K562 (cell line): ENCODE results near the gene GBF1. TPM values are rescaled to one million over a fixed set of nuclear protein-coding genes. Genes with fewer than 3 reads are reported as not detected.
A peak's percentile ranks its signal among the peaks of the same experiment; 100 is the strongest.

Source experiments
- BCOR ChIP-seq: fragments of 450-650 bp; IDR thresholded peaks from 2 replicates; pipeline ENCODE4 v1.6.1; 2016
- BDP1 ChIP-seq: IDR thresholded peaks from 3 replicates; pipeline ENCODE4 v1.6.1; 2011; ENCODE audit not compliant: insufficient read length, insufficient read depth
- ERF ChIP-seq: fragments of 450-650 bp; formaldehyde crosslinking; IDR thresholded peaks from 2 replicates; pipeline ENCODE4 v1.4.0; 2020; ENCODE audit warnings: mild to moderate bottlenecking, mixed read lengths
- HNRNPK ChIP-seq: fragments of 200-400 bp; formaldehyde crosslinking; IDR thresholded peaks from one replicate; pipeline ENCODE4 v1.6.1; 2018; ENCODE audit warnings: mild to moderate bottlenecking, low read depth, low read length; ENCODE audit not compliant: poor library complexity, severe bottlenecking
- MBD2 ChIP-seq: sonication (generic); IDR thresholded peaks from 2 replicates; pipeline ENCODE4 v1.6.1; 2016; ENCODE audit warnings: low read depth, borderline replicate concordance
- NEUROD1 ChIP-seq: fragments of 150-350 bp; IDR thresholded peaks from 2 replicates; pipeline ENCODE4 v1.6.1; 2014; ENCODE audit warnings: borderline replicate concordance, low read length, low read depth; ENCODE audit not compliant: partially characterized antibody
- NFIC ChIP-seq: fragments of 450-650 bp; IDR thresholded peaks from 2 replicates; pipeline ENCODE4 v1.6.1; 2017; ENCODE audit warnings: mild to moderate bottlenecking, inconsistent platforms
- PCBP2 ChIP-seq: fragments of 200-400 bp; formaldehyde crosslinking; IDR thresholded peaks from 2 replicates; pipeline ENCODE4 v1.6.1; 2018; ENCODE audit warnings: low read length, low read depth, mild to moderate bottlenecking, moderate library complexity; ENCODE audit not compliant: poor library complexity, severe bottlenecking
- PML ChIP-seq: IDR thresholded peaks from 2 replicates; pipeline ENCODE4 v1.6.1; 2012; ENCODE audit warnings: low read length, inconsistent platforms
- POLR2A ChIP-seq: fragments of 450-650 bp; conservative IDR thresholded peaks from 2 replicates; pipeline ENCODE4 v1.6.1; 2016
- POLR2G ChIP-seq: fragments of 200-400 bp; formaldehyde crosslinking; IDR thresholded peaks from 2 replicates; pipeline ENCODE4 v1.6.1; 2017; ENCODE audit warnings: low read depth, mild to moderate bottlenecking, antibody characterized with exemption, low read length, moderate library complexity
- RAD21 ChIP-seq, 2 experiments: fragments of 250-450 bp in 1 of 2; fragments of 450-650 bp in 1 of 2; sonication (Bioruptor Pico) in 1 of 2; formaldehyde crosslinking in 1 of 2; IDR thresholded peaks in 1 of 2; conservative IDR thresholded peaks in 1 of 2; 2 replicates each; pipeline versions ENCODE4 v1.4.0 to v1.8.0; 2020 to 2022; ENCODE audit warnings: mild to moderate bottlenecking in 2 of 2, moderate library complexity in 1 of 2
- SETDB1 ChIP-seq: IDR thresholded peaks from one replicate; pipeline ENCODE4 v1.6.1; 2012; ENCODE audit warnings: low read length, control low read depth, inconsistent platforms
- TOE1 ChIP-seq, 2 experiments: fragments of 450-650 bp in 1 of 2; sonication (generic) in 1 of 2; formaldehyde crosslinking in 1 of 2; IDR thresholded peaks; 2 replicates each; pipeline versions ENCODE4 v1.7.1 to v1.8.0; 2016 to 2022; ENCODE audit warnings: borderline replicate concordance in 2 of 2, mild to moderate bottlenecking in 2 of 2, antibody characterized with exemption in 1 of 2, inconsistent platforms in 1 of 2, low read depth in 1 of 2, missing genetic modification reagents in 1 of 2, moderate library complexity in 1 of 2
- ZEB2 ChIP-seq: fragments of 450-650 bp; IDR thresholded peaks from 2 replicates; pipeline ENCODE4 v1.6.1; 2016
- ZNF12 ChIP-seq: sonication (generic); formaldehyde crosslinking; IDR thresholded peaks from 2 replicates; pipeline ENCODE4 v1.4.0; 2020; ENCODE audit warnings: mild to moderate bottlenecking, missing genetic modification reagents
- ZNF212 ChIP-seq: fragments of 450-650 bp; formaldehyde crosslinking; IDR thresholded peaks from 2 replicates; pipeline ENCODE4 v1.4.0; 2020; ENCODE audit warnings: mild to moderate bottlenecking
- ZNF232 ChIP-seq: sonication (generic); formaldehyde crosslinking; IDR thresholded peaks from 2 replicates; pipeline ENCODE4 v1.8.0; 2022; ENCODE audit warnings: mild to moderate bottlenecking, missing genetic modification reagents
- polyA plus RNA-seq, 8 experiments: library from polyadenylated mRNA; depleted of rRNA in 4 of 8; stranded (reverse) in 5 of 8; unstranded in 3 of 8; fragments of >200 nt; fragmentation: Nextera tagmentation in 2 of 8; fragmentation: Illumina TruSeq in 1 of 8; extraction: Ambion mirVana in 2 of 8; extraction: Trizol in 1 of 8; gene quantifications; 2 replicates each; pipeline versions ENCODE4 v1.2.1 to v1.2.3, GENCODE V29; 2011 to 2014; ENCODE audit warnings: inconsistent platforms in 1 of 8, missing spikeins in 1 of 8
- total RNA-seq, 7 experiments: library from RNA; depleted of rRNA in 6 of 7; stranded (reverse); fragments of >200 nt in 6 of 7; fragmentation: Illumina TruSeq in 2 of 7; extraction: Trizol in 2 of 7; gene quantifications; 2 replicates each; pipeline versions ENCODE4 v1.2.1 to v1.2.3, GENCODE V29; 2011 to 2021; ENCODE audit warnings: low replicate concordance in 1 of 7
- TF ChIP-seq, protein P1 (sequence below), 2 experiments: fragments of 450-650 bp; IDR thresholded peaks; 2 replicates each; pipeline ENCODE4 v1.6.1; 2016; ENCODE audit warnings: mild to moderate bottlenecking in 2 of 2, borderline replicate concordance in 1 of 2, low read depth in 1 of 2, moderate library complexity in 1 of 2

Gene GBF1
- total and polyA plus RNA-seq, 9 of the 15 experiments (the other 6 are each of a cell fraction or from before 2014, with no cell fraction given), result 0.69 to 28.0 (median 10.3) TPM

DNA sequence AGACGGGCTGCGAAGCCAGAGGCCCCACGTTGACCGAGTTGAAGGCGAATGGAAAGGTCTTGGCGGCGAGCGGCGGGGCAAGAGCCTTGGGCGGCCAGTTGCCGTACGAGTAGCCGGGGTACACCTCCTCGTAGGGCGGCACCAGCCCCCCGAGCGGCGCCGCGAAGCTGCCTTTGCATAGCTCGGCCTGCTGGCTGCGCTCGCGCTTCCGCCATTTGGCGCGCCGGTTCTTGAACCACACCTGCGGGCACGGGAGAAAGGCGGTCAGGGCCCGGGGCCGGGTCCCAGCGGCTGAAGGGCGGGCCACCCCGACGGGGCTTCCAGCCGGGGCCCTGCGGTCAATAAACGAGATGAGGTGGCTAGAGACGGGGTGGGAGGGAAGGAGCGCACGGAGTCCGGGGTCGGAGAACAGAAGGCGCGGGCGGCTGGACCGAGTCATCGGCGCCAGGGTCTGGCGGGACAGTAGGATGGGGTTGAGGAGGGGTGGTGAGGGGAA lies 14.4 kb upstream of the GBF1 start (continued):
- no peak for TF ChIP-seq MBD2
- 0 out of 2 replicates have a peak, but pooled peaks have one; percentile 10 for TF ChIP-seq BCOR
- TF ChIP-seq NFIC, result peak; percentile 59; the same call in 1 of the 2 replicates
- 0 out of 2 replicates have a peak, but pooled peaks have one; percentile 13 for TF ChIP-seq TOE1 (IDR thresholded peaks at IDR 0.05; ENCODE audit: borderline replicate concordance)
- TF ChIP-seq TOE1 (CRISPR knock-in tag; IDR thresholded peaks at IDR 0.05; ENCODE audit: borderline replicate concordance, low read depth), result no peak
- TF ChIP-seq, protein P1, sequence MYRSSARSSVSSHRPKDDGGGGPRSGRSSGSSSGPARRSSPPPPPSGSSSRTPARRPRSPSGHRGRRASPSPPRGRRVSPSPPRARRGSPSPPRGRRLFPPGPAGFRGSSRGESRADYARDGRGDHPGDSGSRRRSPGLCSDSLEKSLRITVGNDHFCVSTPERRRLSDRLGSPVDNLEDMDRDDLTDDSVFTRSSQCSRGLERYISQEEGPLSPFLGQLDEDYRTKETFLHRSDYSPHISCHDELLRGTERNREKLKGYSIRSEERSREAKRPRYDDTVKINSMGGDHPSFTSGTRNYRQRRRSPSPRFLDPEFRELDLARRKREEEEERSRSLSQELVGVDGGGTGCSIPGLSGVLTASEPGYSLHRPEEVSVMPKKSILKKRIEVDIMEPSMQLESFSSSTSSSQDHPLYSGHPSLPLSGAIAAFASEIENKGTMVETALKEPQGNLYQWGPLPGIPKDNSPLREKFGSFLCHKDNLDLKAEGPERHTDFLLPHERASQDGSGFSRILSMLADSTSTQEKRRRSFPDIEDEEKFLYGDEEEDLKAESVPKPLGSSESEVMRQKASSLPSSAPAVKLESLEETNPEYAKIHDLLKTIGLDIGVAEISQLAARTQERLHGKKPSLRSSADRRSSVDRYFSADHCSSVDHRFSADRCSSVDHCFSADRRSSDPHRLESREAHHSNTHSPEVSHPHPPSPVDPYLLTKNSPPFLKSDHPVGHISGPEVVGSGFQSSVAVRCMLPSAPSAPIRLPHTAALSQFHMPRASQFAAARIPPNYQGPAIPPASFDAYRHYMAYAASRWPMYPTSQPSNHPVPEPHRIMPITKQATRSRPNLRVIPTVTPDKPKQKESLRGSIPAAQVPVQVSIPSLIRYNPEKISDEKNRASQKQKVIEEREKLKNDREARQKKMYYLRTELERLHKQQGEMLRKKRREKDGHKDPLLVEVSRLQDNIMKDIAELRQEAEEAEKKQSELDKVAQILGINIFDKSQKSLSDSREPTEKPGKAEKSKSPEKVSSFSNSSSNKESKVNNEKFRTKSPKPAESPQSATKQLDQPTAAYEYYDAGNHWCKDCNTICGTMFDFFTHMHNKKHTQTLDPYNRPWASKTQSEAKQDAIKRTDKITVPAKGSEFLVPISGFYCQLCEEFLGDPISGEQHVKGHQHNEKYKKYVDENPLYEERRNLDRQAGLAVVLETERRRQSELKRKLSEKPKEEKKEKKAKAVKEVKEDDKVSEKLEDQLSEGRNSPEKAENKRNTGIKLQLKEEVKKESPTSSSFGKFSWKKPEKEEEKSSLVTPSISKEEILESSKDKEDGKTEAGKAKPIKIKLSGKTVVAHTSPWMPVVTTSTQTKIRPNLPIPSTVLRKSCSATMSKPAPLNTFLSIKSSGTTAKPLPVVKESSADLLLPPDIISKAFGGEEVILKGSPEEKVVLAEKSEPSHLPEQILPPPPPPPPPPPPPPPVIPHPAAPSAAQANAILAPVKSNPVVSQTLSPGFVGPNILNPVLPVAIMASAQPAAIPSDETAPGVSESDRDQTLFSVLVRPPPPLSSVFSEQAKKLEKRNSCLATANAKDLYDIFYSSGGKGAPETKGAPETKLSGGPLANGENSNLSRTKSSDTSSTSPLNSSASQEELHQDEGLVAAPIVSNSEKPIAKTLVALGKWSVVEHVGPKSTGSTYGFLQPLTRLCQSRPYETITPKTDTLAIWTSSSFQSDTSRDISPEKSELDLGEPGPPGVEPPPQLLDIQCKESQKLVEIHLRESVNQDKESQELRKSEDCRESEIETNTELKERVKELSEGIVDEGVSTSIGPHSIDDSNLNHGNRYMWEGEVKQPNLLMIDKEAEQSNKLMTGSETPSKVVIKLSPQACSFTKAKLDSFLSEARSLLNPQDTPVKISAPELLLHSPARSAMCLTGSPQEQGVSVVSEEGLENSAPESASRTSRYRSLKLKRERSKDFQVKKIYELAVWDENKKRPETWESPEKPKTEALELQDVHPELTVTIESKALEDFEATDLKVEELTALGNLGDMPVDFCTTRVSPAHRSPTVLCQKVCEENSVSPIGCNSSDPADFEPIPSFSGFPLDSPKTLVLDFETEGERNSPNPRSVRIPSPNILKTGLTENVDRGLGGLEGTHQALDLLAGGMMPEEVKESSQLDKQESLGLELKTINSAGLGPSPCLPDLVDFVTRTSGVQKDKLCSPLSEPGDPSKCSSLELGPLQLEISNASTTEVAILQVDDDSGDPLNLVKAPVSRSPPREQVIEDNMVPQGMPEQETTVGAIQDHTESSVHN (IDR thresholded peaks at IDR 0.05; ENCODE audit: borderline replicate concordance in 1 of 2, low read depth in 1 of 2), result no peak
- TF ChIP-seq PCBP2, result peak; percentile 31
- no peak for TF ChIP-seq NEUROD1
- no peak for TF ChIP-seq POLR2A
- no peak for TF ChIP-seq SETDB1
- no peak for TF ChIP-seq HNRNPK
- TF ChIP-seq RAD21 (CRISPR knock-in tag; conservative IDR thresholded peaks at IDR 0.05 in 1 of 2, IDR thresholded peaks at IDR 0.05 in 1 of 2), result peak in 1 of 2 experiments; percentile 20; a peak in 1 of 4 replicates
- TF ChIP-seq POLR2G, result no peak
- TF ChIP-seq ZNF12 (CRISPR knock-in tag), result no peak
- no peak for TF ChIP-seq ERF (CRISPR knock-in tag)
- no peak for TF ChIP-seq BDP1
- TF ChIP-seq ZNF232 (CRISPR knock-in tag), result no peak
- TF ChIP-seq PML, result no peak
- no peak for TF ChIP-seq ZEB2
- TF ChIP-seq ZNF212, result no peak
